Measurements from ENCODE around the gene FUT7. TPM values are rescaled to one million over a fixed set of nuclear protein-coding genes. Genes with fewer than 3 reads are reported as not detected.

The FUT7 gene
- total RNA-seq, 1 experiment from 2014 or later = not detected

DNA sequence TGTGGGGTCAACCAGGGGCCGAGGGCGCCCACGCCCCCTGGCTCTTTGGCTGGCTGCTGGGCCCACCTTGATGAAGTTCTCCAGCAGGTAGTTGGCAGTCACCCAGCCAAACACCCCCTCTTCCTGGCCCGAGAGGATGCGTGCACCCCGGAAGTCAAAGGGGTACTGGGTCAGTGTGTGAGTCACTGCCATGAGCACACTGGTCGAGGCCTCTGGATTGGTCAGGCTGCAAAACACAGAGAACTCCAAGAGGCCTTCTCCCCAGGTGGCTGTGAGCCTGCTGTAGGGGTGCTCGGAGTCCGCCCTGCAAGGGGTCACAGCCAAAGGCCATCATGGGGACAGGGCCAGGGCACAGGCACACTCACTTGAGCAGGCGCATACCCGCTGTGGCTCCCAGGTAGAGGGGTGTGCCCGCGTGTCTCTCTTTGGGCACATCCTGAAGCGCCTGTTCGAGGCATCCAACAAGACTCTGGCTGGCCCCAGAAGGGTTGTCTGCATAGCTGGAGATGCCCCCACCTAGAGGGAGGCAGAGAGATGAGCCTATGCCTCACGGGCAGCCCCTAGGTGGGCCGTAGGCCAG is 19.3 kb upstream of the FUT7 start:
- no peak overlapping the region for H3K9ac ChIP-seq (ENCODE audit: low read length)
- H4K20me1 ChIP-seq (ENCODE audit: insufficient read depth) = no peaks in the 10 kb centered on the region
- intact Hi-C loops (cut with micrococcal nuclease) = no loop called here
- DNase-seq (ENCODE audit: low read depth, low spot score) (no peak), ATAC-seq (no peak)
- no peak overlapping the region for H3K4me2 ChIP-seq (ENCODE audit: low read length)
- ChIA-PET POLR2A (no interaction called here), RAD21 (ENCODE audit: low non-redundant PET in 1 of 2, low total read pairs in 2 of 2, uncharacterized antibody in 2 of 2, unreplicated experiment in 2 of 2) (no interaction called here), CTCF (no interaction called here)
- H3K27me3 ChIP-seq (ENCODE audit: insufficient read depth, low read length) = no peaks in the 10 kb centered on the region
- peaks cover 17 to 36% of the 10 kb centered on the region in 2 experiments for H3K4me1 ChIP-seq (ENCODE audit: control insufficient read depth in 1 of 2, insufficient read depth in 2 of 2, low read length in 2 of 2)
- H3K27ac ChIP-seq (ENCODE audit: low read depth, low read length) = no peak overlapping the region
- H3K36me3 ChIP-seq (ENCODE audit: control insufficient read depth in 1 of 2, insufficient read depth in 2 of 2, low read length in 2 of 2) = no peaks in the 10 kb centered on the region
- no peaks in the 10 kb centered on the region for H3K9me3 ChIP-seq (ENCODE audit: control insufficient read depth in 1 of 2, insufficient read depth in 1 of 2, low read depth in 1 of 2, low read length in 2 of 2)
- no peak overlapping the region for H2AFZ ChIP-seq (ENCODE audit: low read depth, low read length, poor library complexity, severe bottlenecking)
- no peak overlapping the region for H3K4me3 ChIP-seq (replicated peaks in 1 of 2; ENCODE audit: low read depth in 1 of 2, low read length in 2 of 2)
- H3K79me2 ChIP-seq (ENCODE audit: insufficient read depth, low read length) = no peaks in the 10 kb centered on the region
- BruUV-seq (replicated peaks) = no TSS peak
- TF ChIP-seq REST (IDR thresholded peaks at IDR 0.05; ENCODE audit: low read depth) (no peak), JUND (IDR thresholded peaks at IDR 0.05) (no peak), TCF7L2 (IDR thresholded peaks at IDR 0.05; ENCODE audit: borderline replicate concordance, extremely low read depth, insufficient read depth, insufficient read length) (no peak)
- H3K9me2 ChIP-seq (ENCODE audit: insufficient read depth) = no peaks in the 10 kb centered on the region

DNA sequence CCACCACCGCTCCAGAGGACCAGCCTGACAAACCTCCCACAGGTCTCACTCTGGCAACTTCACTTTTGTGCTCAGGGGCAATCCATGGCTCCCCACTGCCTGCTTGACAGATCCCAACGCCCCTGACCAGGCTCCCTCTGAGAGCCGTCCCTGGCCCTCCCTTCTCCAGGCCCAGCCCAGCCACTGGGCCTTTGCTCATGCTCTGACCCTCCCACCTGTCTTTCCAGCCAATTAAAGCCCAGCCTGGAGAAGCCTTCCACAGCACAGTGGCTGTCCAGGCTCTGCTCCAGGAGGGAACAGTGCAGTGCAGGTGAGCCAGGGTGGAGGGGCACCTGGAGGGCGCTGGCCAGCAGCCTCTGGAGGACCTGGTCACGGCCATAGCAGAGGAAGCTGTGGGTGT is 18.7 kb upstream of the FUT7 start:
- ChIA-PET RAD21 (ENCODE audit: low non-redundant PET in 1 of 2, low total read pairs in 2 of 2, uncharacterized antibody in 2 of 2, unreplicated experiment in 2 of 2) (no interaction called here), CTCF (no interaction called here), POLR2A (no interaction called here)
- no peak overlapping the region for H3K27ac ChIP-seq (ENCODE audit: low read depth, low read length)
- no peaks in the 10 kb centered on the region for H3K9me2 ChIP-seq (ENCODE audit: insufficient read depth)
- H2AFZ ChIP-seq (ENCODE audit: low read depth, low read length, poor library complexity, severe bottlenecking) = no peak overlapping the region
- intact Hi-C loops (cut with micrococcal nuclease) = loop anchor here (1.0 kb wide), 1 partner anchor 14 kb away; no protein-coding TSS in a partner anchor
- H3K27me3 ChIP-seq (ENCODE audit: insufficient read depth, low read length) = no peaks in the 10 kb centered on the region
- H4K20me1 ChIP-seq (ENCODE audit: insufficient read depth) = no peaks in the 10 kb centered on the region
- no peak for ATAC-seq
- H3K4me3 ChIP-seq (replicated peaks in 1 of 2; ENCODE audit: low read depth in 1 of 2, low read length in 2 of 2) = no peak overlapping the region
- TF ChIP-seq FOSL1 (IDR thresholded peaks at IDR 0.05; ENCODE audit: low read depth) (no peak), REST (IDR thresholded peaks at IDR 0.05; ENCODE audit: low read depth) (no peak), ZFX (IDR thresholded peaks at IDR 0.05) (no peak), EZH2phosphoT487 (IDR thresholded peaks at IDR 0.05; ENCODE audit: borderline replicate concordance) (no peak), POLR2A (IDR thresholded peaks at IDR 0.05; ENCODE audit: borderline replicate concordance, extremely low read depth, insufficient read depth, insufficient read length) (no peak), SIN3A (IDR thresholded peaks at IDR 0.05; ENCODE audit: low read depth) (no peak), TCF7L2 (IDR thresholded peaks at IDR 0.05; ENCODE audit: borderline replicate concordance, extremely low read depth, insufficient read depth, insufficient read length) (no peak), CBX3 (IDR thresholded peaks at IDR 0.05; ENCODE audit: low read depth) (no peak), EGR1 (IDR thresholded peaks at IDR 0.05; ENCODE audit: low read depth) (no peak)
- TF ChIP-seq, protein P1, sequence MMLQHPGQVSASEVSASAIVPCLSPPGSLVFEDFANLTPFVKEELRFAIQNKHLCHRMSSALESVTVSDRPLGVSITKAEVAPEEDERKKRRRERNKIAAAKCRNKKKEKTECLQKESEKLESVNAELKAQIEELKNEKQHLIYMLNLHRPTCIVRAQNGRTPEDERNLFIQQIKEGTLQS (IDR thresholded peaks at IDR 0.05) = no peak
- no peaks in the 10 kb centered on the region for H3K79me2 ChIP-seq (ENCODE audit: insufficient read depth, low read length)
- no peak for DNase-seq (ENCODE audit: low read depth, low spot score)
- peaks cover 14 to 34% of the 10 kb centered on the region in 2 experiments for H3K4me1 ChIP-seq (ENCODE audit: control insufficient read depth in 1 of 2, insufficient read depth in 2 of 2, low read length in 2 of 2)
- no peaks in the 10 kb centered on the region for H3K36me3 ChIP-seq (ENCODE audit: control insufficient read depth in 1 of 2, insufficient read depth in 2 of 2, low read length in 2 of 2)
- BruUV-seq (replicated peaks) = no TSS peak
- H3K9ac ChIP-seq (ENCODE audit: low read length) = no peak overlapping the region
- no peak overlapping the region for H3K4me2 ChIP-seq (ENCODE audit: low read length)
- H3K9me3 ChIP-seq (ENCODE audit: control insufficient read depth in 1 of 2, insufficient read depth in 1 of 2, low read depth in 1 of 2, low read length in 2 of 2) = no peaks in the 10 kb centered on the region
